HepG2 (cell line): ENCODE data around the gene SLC31A2. TPM values are rescaled to one million over a fixed set of nuclear protein-coding genes. Genes with fewer than 3 reads are reported as not detected.

Source experiments
- ATAC-seq: fragments of 200-7000 bp; cut with Tn5 transposase; 3 replicates; pipeline ENCODE4 v1.9.1; 2020; ENCODE audit warnings: mild to moderate bottlenecking, moderate library complexity
- BruUV-seq: library from RNA; stranded (reverse); fragments of 400-500 nt; replicated peaks from 2 replicates; lab custom pipeline; 2021; lab: Mats Ljungman, UMichigan
- CTCF ChIA-PET: fragments of 300-600 bp; formaldehyde crosslinking; extraction: SDS; loops from one replicate; lab custom pipeline; 2021; ENCODE audit warnings: low total read pairs, inconsistent platforms, low intra/inter-chr PET ratio; lab: Yijun Ruan, JAX
- POLR2A ChIA-PET: fragments of 350-600 bp; sonication (Branson Sonifier 250); formaldehyde crosslinking; loops from one replicate; lab custom pipeline; 2020; ENCODE audit warnings: antibody characterized with exemption, inconsistent platforms; lab: Yijun Ruan, JAX
- DNase-seq: peaks from one replicate; pipeline ENCODE4 v3.0.0-alpha.2; 2015; ENCODE audit warnings: low spot score
- FAIRE-seq: peaks from 3 replicates; lab custom pipeline; 2011; peaks lifted over from hg19 to GRCh38; lab: Jason Lieb, UNC
- H2AFZ ChIP-seq: one replicate; pipeline ENCODE4 v1.6.1; 2011; ENCODE audit warnings: low read length, inconsistent platforms
- H3K27ac ChIP-seq: fragments of 300-600 bp; 3 replicates; pipeline ENCODE4 v1.8.0; 2011; ENCODE audit warnings: mixed run types, mild to moderate bottlenecking, mixed read lengths, low read length, inconsistent platforms; ENCODE audit not compliant: insufficient read depth; ENCODE audit errors: extremely low read length
- H3K27me3 ChIP-seq, 2 experiments: fragments of 200-600 bp in 1 of 2; 2 replicates in 1 of 2; 3 replicates in 1 of 2; pipeline versions ENCODE4 v1.6.0 to v1.8.0; 2011; ENCODE audit warnings: low read length in 2 of 2, mild to moderate bottlenecking in 2 of 2, moderate library complexity in 2 of 2, inconsistent platforms in 1 of 2; ENCODE audit not compliant: insufficient read depth in 2 of 2, control insufficient read depth in 1 of 2
- H3K36me3 ChIP-seq, 2 experiments: fragments of 200-600 bp in 1 of 2; replicated peaks in 1 of 2; 2 replicates in 1 of 2; 3 replicates in 1 of 2; pipeline versions ENCODE4 v1.5.1 to v1.8.0; 2011; ENCODE audit warnings: low read length in 2 of 2, inconsistent platforms in 1 of 2; ENCODE audit not compliant: insufficient read depth in 2 of 2, control insufficient read depth in 1 of 2
- H3K4me1 ChIP-seq: 2 replicates; pipeline ENCODE4 v1.5.1; 2012; ENCODE audit warnings: low read length, inconsistent platforms; ENCODE audit not compliant: insufficient read depth
- H3K4me2 ChIP-seq: 2 replicates; pipeline ENCODE4 v1.6.0; 2011; ENCODE audit warnings: low read depth, low read length, inconsistent platforms
- H3K4me3 ChIP-seq, 3 experiments: fragments of 200-600 bp in 1 of 3; sonication (generic), shearing (Covaris generic) in 1 of 3; replicated peaks in 1 of 3; 2 replicates each; pipeline ENCODE4 v1.5.1; 2011 to 2016; ENCODE audit warnings: low read length in 3 of 3, inconsistent platforms in 2 of 3, low read depth in 2 of 3, mild to moderate bottlenecking in 2 of 3, control low read depth in 1 of 3, mixed read lengths in 1 of 3; ENCODE audit not compliant: insufficient read depth in 1 of 3
- H3K79me2 ChIP-seq: one replicate; pipeline ENCODE4 v1.6.1; 2011; ENCODE audit warnings: low read length, inconsistent platforms; ENCODE audit not compliant: insufficient read depth
- H3K9ac ChIP-seq: 2 replicates; pipeline ENCODE4 v1.6.0; 2011; ENCODE audit warnings: mild to moderate bottlenecking, low read depth, low read length, inconsistent platforms; ENCODE audit not compliant: insufficient read depth
- H3K9me3 ChIP-seq: 2 replicates; pipeline ENCODE4 v1.5.1; 2012; ENCODE audit warnings: mild to moderate bottlenecking, low read length
- H4K20me1 ChIP-seq: 2 replicates; pipeline ENCODE4 v1.6.0; 2011; ENCODE audit warnings: inconsistent platforms, mild to moderate bottlenecking, low read length, moderate library complexity; ENCODE audit not compliant: insufficient read depth
- ARID4A ChIP-seq: sonication (generic); formaldehyde crosslinking; IDR thresholded peaks from 2 replicates; pipeline ENCODE4 v1.5.0; 2020; ENCODE audit warnings: mild to moderate bottlenecking, missing genetic modification reagents, borderline replicate concordance
- IRF9 ChIP-seq: sonication (generic); formaldehyde crosslinking; IDR thresholded peaks from 2 replicates; pipeline ENCODE4 v1.8.0; 2022; ENCODE audit warnings: missing genetic modification reagents, mild to moderate bottlenecking, borderline replicate concordance
- NCOA5 ChIP-seq: sonication (generic); formaldehyde crosslinking; IDR thresholded peaks from 2 replicates; pipeline ENCODE4 v1.4.0; 2020; ENCODE audit warnings: missing genetic modification reagents
- RARG ChIP-seq: sonication (generic); formaldehyde crosslinking; IDR thresholded peaks from 2 replicates; pipeline ENCODE4 v1.4.0; 2020; ENCODE audit warnings: low read depth, mild to moderate bottlenecking, missing genetic modification reagents
- SMC3 ChIP-seq: IDR thresholded peaks from 2 replicates; pipeline ENCODE4 v1.6.1; 2011; ENCODE audit warnings: low read length, improper control_type of control experiment
- XRCC5 ChIP-seq: fragments of 200-400 bp; formaldehyde crosslinking; optimal IDR thresholded peaks from 2 replicates; pipeline ENCODE3; 2017; ENCODE audit warnings: mild to moderate bottlenecking, low read length
- ZBTB43 ChIP-seq: sonication (generic); formaldehyde crosslinking; conservative IDR thresholded peaks from 2 replicates; pipeline ENCODE4 v1.4.0; 2020; ENCODE audit warnings: missing genetic modification reagents
- ZFP1 ChIP-seq: IDR thresholded peaks from 2 replicates; pipeline ENCODE4 v1.6.1; 2016
- ZNF317 ChIP-seq: sonication (generic); formaldehyde crosslinking; IDR thresholded peaks from 2 replicates; pipeline ENCODE4 v1.5.0; 2020; ENCODE audit warnings: mild to moderate bottlenecking, missing genetic modification reagents
- ZNF513 ChIP-seq: sonication (generic); formaldehyde crosslinking; conservative IDR thresholded peaks from 2 replicates; pipeline ENCODE4 v1.5.0; 2020; ENCODE audit warnings: missing genetic modification reagents
- ZNF564 ChIP-seq: sonication (generic); formaldehyde crosslinking; IDR thresholded peaks from 2 replicates; pipeline ENCODE4 v1.8.1; 2023; ENCODE audit warnings: mild to moderate bottlenecking, missing genetic modification reagents
- ZNF607 ChIP-seq: sonication (generic); formaldehyde crosslinking; IDR thresholded peaks from 2 replicates; pipeline ENCODE4 v1.5.1; 2020; ENCODE audit warnings: missing genetic modification reagents, mild to moderate bottlenecking, borderline replicate concordance
- WGBS: methylation state at CpG from one replicate; pipeline ENCODE4 v1.1.6; 2017; ENCODE audit warnings: low lambda C conversion rate; 5-methylcytosine and 5-hydroxymethylcytosine counted together
- in situ Hi-C: cut with HindIII; loops from 2 replicates; pipeline ENCODE4 v1.10.0; 2017; ENCODE audit warnings: low pct_unique_long_range_greater_than_20kb; ENCODE audit not compliant: extremely low pct_ligation_motif_present
- intact Hi-C: fragments of 100-400 bp; cut with micrococcal nuclease; formaldehyde crosslinking; loops from one replicate; pipeline ENCODE4 v1.10.0; 2022; ENCODE audit not compliant: unreplicated experiment
- polyA plus RNA-seq, 8 experiments: library from polyadenylated mRNA; depleted of rRNA in 3 of 8; stranded (reverse) in 7 of 8; unstranded in 1 of 8; fragments of >200 nt; fragmentation: Illumina TruSeq in 4 of 8; extraction: Trizol in 4 of 8; gene quantifications; 2 replicates each; pipeline versions ENCODE4 v1.2.1 to v1.2.3, GENCODE V29; 2011 to 2016; ENCODE audit warnings: low read depth in 4 of 8, missing spikeins in 1 of 8, mixed read lengths in 1 of 8; ENCODE audit not compliant: insufficient read depth in 1 of 8
- total RNA-seq, 5 experiments: library from RNA; depleted of rRNA; stranded (reverse); fragments of >200 nt; fragmentation: Illumina TruSeq; extraction: Trizol; gene quantifications; 2 replicates each; pipeline ENCODE4 v1.2.3, GENCODE V29; 2016; ENCODE audit warnings: low read depth in 1 of 5
- TF ChIP-seq, protein P1 (sequence below): sonication (generic); formaldehyde crosslinking; IDR thresholded peaks from 2 replicates; pipeline ENCODE4 v1.5.0; 2020; ENCODE audit warnings: missing genetic modification reagents

Gene SLC31A2
- total and polyA plus RNA-seq, 2 of the 13 experiments (the other 11 are each of a cell fraction or from before 2014, with no cell fraction given), result 9.3 to 10.2 TPM

- TF ChIP-seq ARID4A (CRISPR knock-in tag), result no peak
- TF ChIP-seq IRF9 (CRISPR knock-in tag), result no peak
These were observed 12.2 kb downstream of the SLC31A2 start (continued) for GRCh38 chr9:113163001-113163400.

DNA sequence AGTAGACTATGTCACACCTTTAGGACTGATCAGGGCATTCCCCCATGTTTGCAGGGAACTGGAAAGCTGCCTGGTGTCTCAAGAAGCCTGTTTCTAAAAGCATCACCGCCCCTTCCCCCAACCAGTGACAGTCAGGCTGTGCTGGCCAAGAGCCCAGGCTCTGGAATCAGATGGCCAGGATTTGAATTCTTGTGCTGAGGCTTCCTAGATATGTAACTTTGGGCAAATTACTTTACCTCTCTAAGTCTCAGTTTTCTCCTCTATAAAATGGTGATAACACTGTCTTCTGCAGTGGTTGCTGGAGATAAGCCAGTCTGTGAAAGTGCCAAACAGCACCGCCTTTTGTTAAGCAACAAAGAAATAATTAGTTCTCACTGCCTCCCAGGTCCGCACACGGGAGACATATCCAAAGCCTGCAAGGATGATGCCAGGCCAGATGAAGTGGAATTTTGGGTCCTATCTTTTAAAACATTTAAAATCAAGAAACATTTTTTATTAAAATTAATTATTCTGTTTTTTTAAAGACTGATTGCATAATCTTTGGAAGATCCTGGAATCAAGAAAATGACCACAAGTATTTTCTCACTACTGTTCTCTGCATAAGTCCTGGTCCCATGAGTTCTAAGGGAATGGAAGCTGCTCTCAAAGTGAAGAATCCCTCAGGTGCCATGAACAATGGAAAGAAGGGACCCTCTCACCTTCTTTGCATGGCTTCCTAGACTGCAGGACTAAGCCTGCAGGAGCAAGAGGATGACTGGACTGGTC lies 13.9 kb downstream of the SLC31A2 start:
- in situ Hi-C loops, result no loop called here
- no peaks in the 10 kb centered on the region for H4K20me1 ChIP-seq
- no peak for FAIRE-seq
- CTCF ChIA-PET, result interaction anchor here (0.9 kb wide), 1 partner anchor 11 kb away, joined by 3 read pairs; no protein-coding TSS in a partner anchor
- no TSS peak for BruUV-seq
- H2AFZ ChIP-seq, result no peak overlapping the region
- H3K4me2 ChIP-seq, result no peak overlapping the region
- no peaks in the 10 kb centered on the region for H3K79me2 ChIP-seq
- H3K27ac ChIP-seq, result no peak overlapping the region
- H3K4me3 ChIP-seq, result no peak overlapping the region
- POLR2A ChIA-PET, result no interaction called here
- over 99% methylated on average over 4 of the region's 4 CpGs for WGBS
- peaks cover 32 to 71% of the 10 kb centered on the region in 2 experiments for H3K36me3 ChIP-seq
- ATAC-seq, result no peak
- no peaks in the 10 kb centered on the region for H3K27me3 ChIP-seq
- intact Hi-C loops, result no loop called here
- no peak overlapping the region for H3K9ac ChIP-seq
- DNase-seq, result no peak
- H3K9me3 ChIP-seq, result no peaks in the 10 kb centered on the region
- H3K4me1 ChIP-seq, result no peaks in the 10 kb centered on the region
- TF ChIP-seq, protein P1, sequence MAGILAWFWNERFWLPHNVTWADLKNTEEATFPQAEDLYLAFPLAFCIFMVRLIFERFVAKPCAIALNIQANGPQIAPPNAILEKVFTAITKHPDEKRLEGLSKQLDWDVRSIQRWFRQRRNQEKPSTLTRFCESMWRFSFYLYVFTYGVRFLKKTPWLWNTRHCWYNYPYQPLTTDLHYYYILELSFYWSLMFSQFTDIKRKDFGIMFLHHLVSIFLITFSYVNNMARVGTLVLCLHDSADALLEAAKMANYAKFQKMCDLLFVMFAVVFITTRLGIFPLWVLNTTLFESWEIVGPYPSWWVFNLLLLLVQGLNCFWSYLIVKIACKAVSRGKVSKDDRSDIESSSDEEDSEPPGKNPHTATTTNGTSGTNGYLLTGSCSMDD, result no peak
- TF ChIP-seq ZNF317 (no peak), RARG (CRISPR knock-in tag) (no peak), NCOA5 (no peak), ZNF564 (CRISPR knock-in tag) (no peak), ZBTB43 (CRISPR knock-in tag) (no peak), XRCC5 (no peak), SMC3 (no peak), ZNF513 (CRISPR knock-in tag) (no peak), ZFP1 (CRISPR knock-in tag) (no peak), ZNF607 (CRISPR knock-in tag) (no peak)
